ENCODE measurements around the gene BPI. TPM values are rescaled to one million over a fixed set of nuclear protein-coding genes. Genes with fewer than 3 reads are reported as not detected.

Gene BPI
- total RNA-seq, 2 experiments from 2014 or later = 0.14 TPM; not detected in 1

- TF ChIP-seq CTCF (IDR thresholded peaks at IDR 0.05) = no peak
- no peak for ATAC-seq (ENCODE audit: poor library complexity)
Observed at GRCh38 chr20:38301309-38301708, 2.6 kb upstream of the BPI start.

DNA sequence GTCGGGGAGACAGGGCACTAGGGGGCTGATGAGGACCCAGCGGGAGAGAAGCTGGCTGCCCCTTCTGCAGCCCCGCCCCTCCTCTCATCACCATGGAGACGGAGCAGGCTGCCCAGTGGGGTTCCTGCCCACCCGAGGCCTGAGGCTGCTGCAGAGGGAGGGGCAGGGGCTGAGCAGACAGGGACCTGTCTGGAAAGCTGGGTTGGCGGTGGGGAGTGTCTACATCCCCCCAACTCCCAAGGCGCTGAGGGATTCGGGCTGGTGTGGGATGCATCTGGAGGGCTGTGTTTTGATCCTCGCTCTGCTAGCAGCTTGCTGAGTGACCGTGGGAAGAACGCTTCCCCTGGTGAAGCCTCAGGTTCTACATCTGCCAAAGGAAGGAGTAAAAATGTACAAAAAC lies 1.2 kb upstream of the BPI start:
- Mint-ChIP-seq H3K27me3 (peaks cover 74% of the 10 kb centered on the region), H3K36me3 (ENCODE audit: low read depth) (no peaks in the 10 kb centered on the region), H3K4me3 (no peak overlapping the region), H3K27ac (no peak overlapping the region), H3K4me1 (ENCODE audit: low read depth) (peaks cover 12% of the 10 kb centered on the region), H3K9me3 (no peaks in the 10 kb centered on the region)
- peaks cover 0 to 13% of the 10 kb centered on the region in 2 experiments for H3K9me3 ChIP-seq (ENCODE audit: control insufficient read depth in 1 of 2, insufficient read depth in 1 of 2, low read length in 2 of 2)
- POLR2A ChIA-PET = no interaction called here
- no peak overlapping the region for H3K4me3 ChIP-seq (ENCODE audit: low read length)
- no peak for TF ChIP-seq CTCF (IDR thresholded peaks at IDR 0.05)
- no peaks in the 10 kb centered on the region for H3K36me3 ChIP-seq (ENCODE audit: insufficient read depth, low read length)
- ATAC-seq (ENCODE audit: poor library complexity) (no peak), DNase-seq (no peak)
- H3K4me1 ChIP-seq (ENCODE audit: insufficient read depth, low read length) = peaks cover 10% of the 10 kb centered on the region
- H3K27me3 ChIP-seq (ENCODE audit: control insufficient read depth in 1 of 2, insufficient read depth in 2 of 2, low read length in 2 of 2) = peaks cover 31 to 53% of the 10 kb centered on the region in 2 experiments
- no peak overlapping the region for H3K27ac ChIP-seq (ENCODE audit: low read depth in 1 of 2, low read length in 2 of 2)
- CTCF ChIA-PET = no interaction called here
- intact Hi-C loops (cut with DNase I, micrococcal nuclease) = no loop called here

More at GRCh38 chr20:38301309-38301708, 2.6 kb upstream of the BPI start:
- no peak overlapping the region for H3K4me3 Mint-ChIP-seq
- H3K36me3 Mint-ChIP-seq (ENCODE audit: low read depth) = no peaks in the 10 kb centered on the region
- Histone ChIP-seq H3K27ac (ENCODE audit: low read depth in 1 of 2, low read length in 2 of 2) (no peak overlapping the region), H3K4me1 (ENCODE audit: insufficient read depth, low read length) (peaks cover 10% of the 10 kb centered on the region), H3K36me3 (ENCODE audit: insufficient read depth, low read length) (no peaks in the 10 kb centered on the region), H3K4me3 (ENCODE audit: low read length) (no peak overlapping the region), H3K9me3 (ENCODE audit: control insufficient read depth in 1 of 2, insufficient read depth in 1 of 2, low read length in 2 of 2) (peaks cover 0 to 13% of the 10 kb centered on the region in 2 experiments), H3K27me3 (ENCODE audit: control insufficient read depth in 1 of 2, insufficient read depth in 2 of 2, low read length in 2 of 2) (peaks cover 25 to 38% of the 10 kb centered on the region in 2 experiments)
- peaks cover 12% of the 10 kb centered on the region for H3K4me1 Mint-ChIP-seq (ENCODE audit: low read depth)
- no peak overlapping the region for H3K27ac Mint-ChIP-seq
- intact Hi-C loops (cut with DNase I, micrococcal nuclease) = no loop called here
- POLR2A ChIA-PET = no interaction called here
- CTCF ChIA-PET = no interaction called here
- peaks cover 61% of the 10 kb centered on the region for H3K27me3 Mint-ChIP-seq
- H3K9me3 Mint-ChIP-seq = no peaks in the 10 kb centered on the region
- no peak for DNase-seq

DNA sequence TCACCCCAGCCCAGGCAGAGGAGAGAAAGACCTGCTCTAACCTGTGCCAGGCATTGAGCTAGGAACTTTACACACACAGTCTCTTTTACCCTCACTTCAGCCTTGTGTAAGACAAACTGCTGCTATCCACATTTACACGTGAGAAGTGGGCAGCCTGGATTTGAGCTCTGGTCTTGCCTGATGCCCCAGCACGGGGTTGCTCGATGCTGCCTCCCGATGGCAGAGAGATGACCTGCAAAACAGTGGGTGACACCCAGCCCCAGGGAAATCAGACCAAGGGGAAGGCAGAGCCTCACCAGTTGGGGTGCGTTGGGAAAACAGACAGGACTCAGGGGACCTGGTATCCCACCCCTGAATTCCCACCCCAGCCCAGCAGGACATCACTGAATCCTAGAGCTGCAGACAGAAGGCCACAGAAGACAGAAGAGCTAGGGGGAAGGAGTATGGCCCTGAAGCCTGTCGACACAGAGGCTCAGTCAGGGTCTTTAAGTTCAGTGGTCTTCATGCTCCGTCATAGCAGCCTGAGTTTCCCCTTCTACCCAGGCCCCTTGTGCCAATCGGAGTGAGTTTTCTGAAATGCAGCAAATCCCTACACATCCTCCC lies 990 bp downstream of the BPI start:
- ATAC-seq (ENCODE audit: poor library complexity) (no peak), DNase-seq (peak in 2 of 14 experiments; percentile 42 to 45)
- ChIA-PET CTCF (no interaction called here), POLR2A (no interaction called here)
- Mint-ChIP-seq H3K4me3 (no peak overlapping the region), H3K27ac (no peak overlapping the region), H3K9me3 (no peaks in the 10 kb centered on the region), H3K4me1 (ENCODE audit: low read depth) (peaks cover 12% of the 10 kb centered on the region), H3K36me3 (ENCODE audit: low read depth) (no peaks in the 10 kb centered on the region), H3K27me3 (peaks cover 76% of the 10 kb centered on the region)
- H3K27ac ChIP-seq (ENCODE audit: low read depth in 1 of 2, low read length in 2 of 2) = no peak overlapping the region
- intact Hi-C loops (cut with DNase I, micrococcal nuclease) = no loop called here
- H3K36me3 ChIP-seq (ENCODE audit: insufficient read depth, low read length) = no peaks in the 10 kb centered on the region
- peaks cover 0 to 13% of the 10 kb centered on the region in 2 experiments for H3K9me3 ChIP-seq (ENCODE audit: control insufficient read depth in 1 of 2, insufficient read depth in 1 of 2, low read length in 2 of 2)
- TF ChIP-seq CTCF (IDR thresholded peaks at IDR 0.05) = no peak
- H3K27me3 ChIP-seq (ENCODE audit: control insufficient read depth in 1 of 2, insufficient read depth in 2 of 2, low read length in 2 of 2) = peaks cover 33 to 67% of the 10 kb centered on the region in 2 experiments
- no peak overlapping the region for H3K4me3 ChIP-seq (ENCODE audit: low read length)
- peaks cover 10% of the 10 kb centered on the region for H3K4me1 ChIP-seq (ENCODE audit: insufficient read depth, low read length)
